Hematopoietic multipotent progenitor cell treated with erythropoietin and hydrocortisone succinate and interleukin-3 and kit ligand, for 6 days (in vitro differentiated cells): Measurements from ENCODE around the gene PCDHA3.
"Not testable (repeated sequence)": the region's sequence is repeated elsewhere in the genome, so short reads cannot be mapped to it uniquely, and the experiment has no call there.

Source experiments
- DNase-seq: peaks from one replicate; pipeline ENCODE4 v3.0.0-alpha.2; 2015

Gene PCDHA3

GRCh38 chr5:140800816-140801493 is at the start of gene PCDHA3:
Gene PCDHA3, plus strand, starts transcription at chr5:140801057.
- DNase-seq = peak; percentile 17

GRCh38 chr5:140753561-140753960 is 47.3 kb upstream of the PCDHA3 start:
- DNase-seq = no peak

GRCh38 chr5:140764177-140764973 is 36.5 kb upstream of the PCDHA3 start:
- DNase-seq = peak; percentile 3

- no peak for DNase-seq
These were observed 33.4 kb upstream of the PCDHA3 start for GRCh38 chr5:140767444-140767843.

- no peak for DNase-seq
These were observed 20.3 kb upstream of the PCDHA3 start for GRCh38 chr5:140780512-140780911.

GRCh38 chr5:140785905-140786686 is 14.8 kb upstream of the PCDHA3 start, which contains the start of gene PCDHA1:
Gene PCDHA1, plus strand, starts transcription at chr5:140786140.
- no peak for DNase-seq

- DNase-seq = not testable (repeated sequence)
These were observed 13.4 kb upstream of the PCDHA3 start for GRCh38 chr5:140787422-140787821.

GRCh38 chr5:140787849-140788504 is 12.9 kb upstream of the PCDHA3 start:
- not testable (repeated sequence) for DNase-seq

- DNase-seq = no peak
These were observed 9.8 kb upstream of the PCDHA3 start for GRCh38 chr5:140791089-140791488.

- DNase-seq = no peak
These were observed 6.1 kb upstream of the PCDHA3 start, which contains the start of gene PCDHA2 for GRCh38 chr5:140794595-140795258. Gene PCDHA2, plus strand, starts transcription at chr5:140794852.

GRCh38 chr5:140795259-140795641 is 5.6 kb upstream of the PCDHA3 start:
- peak; percentile 12 for DNase-seq

- not testable (repeated sequence) for DNase-seq
These were observed 4.7 kb upstream of the PCDHA3 start for GRCh38 chr5:140796072-140796717.

GRCh38 chr5:140796718-140797095 is 4.2 kb upstream of the PCDHA3 start:
- no peak for DNase-seq

GRCh38 chr5:140801494-140801841 is 611 bp downstream of the PCDHA3 start:
- peak; percentile 5 for DNase-seq

GRCh38 chr5:140802381-140802780 is 1.5 kb downstream of the PCDHA3 start:
- DNase-seq = not testable (repeated sequence)

- DNase-seq = no peak
These were observed 2.0 kb downstream of the PCDHA3 start for GRCh38 chr5:140802781-140803271.

- DNase-seq = peak; percentile 25
These were observed 6.2 kb downstream of the PCDHA3 start, which contains the start of gene PCDHA4 for GRCh38 chr5:140806834-140807775. Gene PCDHA4, plus strand, starts transcription at chr5:140807068.

GRCh38 chr5:140808241-140808888 is 7.5 kb downstream of the PCDHA3 start:
- DNase-seq = not testable (repeated sequence)

- no peak for DNase-seq
These were observed 8.0 kb downstream of the PCDHA3 start for GRCh38 chr5:140808889-140809291.
